ENCODE results near the gene CADM1.

CADM1 gene

DNA sequence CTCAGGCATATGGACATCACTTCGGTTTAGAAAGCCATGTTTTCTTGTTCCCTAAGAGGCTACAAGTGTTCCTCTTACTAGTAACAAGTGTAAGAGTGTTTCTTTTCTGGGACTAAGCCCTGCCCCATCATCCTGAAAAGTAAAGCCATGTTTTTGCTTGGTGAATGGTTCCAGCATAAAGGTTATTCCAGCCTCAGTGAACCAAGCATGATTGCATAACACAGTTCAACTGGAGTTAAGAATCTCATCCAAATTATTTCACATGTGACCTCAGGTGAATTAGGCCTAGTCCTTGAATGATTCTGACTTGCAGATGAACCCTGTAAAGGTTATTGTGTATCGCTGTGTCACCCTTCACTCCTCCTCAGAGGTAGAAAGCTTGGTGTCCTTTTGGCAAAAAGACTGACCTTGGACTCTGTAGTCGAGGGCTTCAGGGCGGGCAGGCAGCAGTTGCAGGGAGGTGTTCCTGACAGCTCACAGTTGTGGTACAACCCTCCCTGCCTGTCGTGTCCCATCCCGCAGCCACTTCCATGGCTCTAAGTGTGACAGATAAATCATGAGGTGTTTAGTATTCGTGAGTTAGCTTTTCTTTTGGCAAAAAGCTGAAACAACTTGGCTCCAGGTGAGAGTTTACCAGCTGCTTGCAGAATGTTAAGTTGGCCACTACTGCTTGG lies 321.8 kb downstream of the CADM1 start:
- Histone ChIP-seq H3K27me3 (ENCODE audit: control insufficient read depth, insufficient read depth, low read length, poor library complexity, severe bottlenecking) (no peaks in the 10 kb centered on the region), H3K27ac (ENCODE audit: insufficient read depth, low read depth, low read length, poor library complexity, severe bottlenecking) (no peak overlapping the region), H3K4me3 (ENCODE audit: insufficient read depth, low read depth, low read length) (no peak overlapping the region), H3K36me3 (ENCODE audit: control insufficient read depth, insufficient read depth, low read length) (no peaks in the 10 kb centered on the region), H3K9me3 (ENCODE audit: control insufficient read depth, low read length) (no peaks in the 10 kb centered on the region), H3K4me1 (ENCODE audit: control insufficient read depth, insufficient read depth, low read length) (peaks cover 6% of the 10 kb centered on the region)
- 95% methylated on average over 7 of the region's 7 CpGs for WGBS, 2 experiments

DNA sequence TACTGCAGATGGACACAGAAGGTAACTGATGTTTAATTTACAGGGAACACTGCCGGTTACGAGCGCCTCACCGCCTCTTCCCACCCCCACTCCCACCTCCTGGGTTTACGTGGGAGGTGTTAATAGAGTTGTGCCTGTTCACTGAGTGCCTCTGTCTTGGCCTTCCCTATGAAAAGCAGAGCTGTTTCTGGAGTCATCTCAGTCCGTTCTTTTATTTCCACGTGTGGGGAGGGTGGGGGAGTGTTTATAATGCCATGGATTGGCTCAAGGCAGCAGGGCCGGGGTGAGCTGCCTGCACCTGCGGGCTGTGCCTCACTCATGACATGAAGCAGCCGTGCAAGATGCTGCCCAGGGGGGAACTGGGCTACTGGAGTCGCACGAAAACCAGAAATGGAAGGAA lies 322.7 kb downstream of the CADM1 start:
- no peak overlapping the region for H3K4me3 ChIP-seq (ENCODE audit: insufficient read depth, low read depth, low read length)
- no peak overlapping the region for H3K27ac ChIP-seq (ENCODE audit: insufficient read depth, low read depth, low read length, poor library complexity, severe bottlenecking)
- H3K36me3 ChIP-seq (ENCODE audit: control insufficient read depth, insufficient read depth, low read length) = no peaks in the 10 kb centered on the region
- no peaks in the 10 kb centered on the region for H3K27me3 ChIP-seq (ENCODE audit: control insufficient read depth, insufficient read depth, low read length, poor library complexity, severe bottlenecking)
- peaks cover 6% of the 10 kb centered on the region for H3K4me1 ChIP-seq (ENCODE audit: control insufficient read depth, insufficient read depth, low read length)
- 81 to 84% methylated on average over 12 of the region's 12 CpGs for WGBS, 2 experiments
- no peaks in the 10 kb centered on the region for H3K9me3 ChIP-seq (ENCODE audit: control insufficient read depth, low read length)

DNA sequence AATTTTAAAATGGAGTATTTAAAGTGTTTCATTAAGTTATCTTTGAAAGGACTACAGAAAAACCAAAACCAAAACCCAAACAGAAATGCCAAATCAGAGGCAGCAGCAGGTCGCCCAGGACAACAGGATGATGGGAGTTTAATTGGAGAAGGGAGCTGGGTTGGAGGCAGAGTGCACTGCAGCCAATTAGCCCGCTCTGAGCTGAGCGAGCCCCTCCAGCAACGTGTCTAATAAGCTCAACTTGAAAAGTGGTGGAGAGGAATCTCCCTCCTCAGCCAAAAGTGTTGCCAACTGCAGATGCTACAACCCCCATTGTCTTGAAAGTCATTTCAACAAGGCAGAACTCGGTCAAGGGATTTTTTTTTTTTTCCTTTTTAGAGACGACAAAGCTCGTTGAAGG lies 323.9 kb downstream of the CADM1 start:
- H3K4me1 ChIP-seq (ENCODE audit: control insufficient read depth, insufficient read depth, low read length) = peaks cover 6% of the 10 kb centered on the region
- no peak overlapping the region for H3K27ac ChIP-seq (ENCODE audit: insufficient read depth, low read depth, low read length, poor library complexity, severe bottlenecking)
- 86 to 87% methylated on average over 7 of the region's 7 CpGs for WGBS, 2 experiments
- no peaks in the 10 kb centered on the region for H3K36me3 ChIP-seq (ENCODE audit: control insufficient read depth, insufficient read depth, low read length)
- no peaks in the 10 kb centered on the region for H3K27me3 ChIP-seq (ENCODE audit: control insufficient read depth, insufficient read depth, low read length, poor library complexity, severe bottlenecking)
- H3K9me3 ChIP-seq (ENCODE audit: control insufficient read depth, low read length) = no peaks in the 10 kb centered on the region
- H3K4me3 ChIP-seq (ENCODE audit: insufficient read depth, low read depth, low read length) = no peak overlapping the region

DNA sequence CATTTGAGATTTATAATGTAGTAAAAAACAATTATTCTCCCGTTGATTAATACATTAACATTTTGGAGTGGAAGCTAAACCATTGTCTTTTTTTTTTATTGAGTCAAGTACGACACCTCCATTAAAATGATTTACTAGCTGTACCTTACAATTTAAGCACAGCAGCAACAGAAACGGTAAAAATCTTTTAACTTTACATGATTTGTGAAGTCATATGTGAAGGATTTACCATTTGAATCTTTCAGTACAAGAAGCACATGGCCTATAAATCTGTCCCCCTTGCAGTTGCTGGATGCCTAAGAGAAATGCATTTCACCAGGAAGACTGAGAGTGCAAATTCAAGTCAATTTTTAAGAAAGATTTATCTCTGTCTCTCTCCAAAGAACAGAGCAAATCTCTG lies 324.6 kb downstream of the CADM1 start:
- 89 to 100% methylated on average over 3 of the region's 3 CpGs for WGBS, 2 experiments
- no peaks in the 10 kb centered on the region for H3K9me3 ChIP-seq (ENCODE audit: control insufficient read depth, low read length)
- no peak overlapping the region for H3K27ac ChIP-seq (ENCODE audit: insufficient read depth, low read depth, low read length, poor library complexity, severe bottlenecking)
- H3K4me3 ChIP-seq (ENCODE audit: insufficient read depth, low read depth, low read length) = no peak overlapping the region
- H3K36me3 ChIP-seq (ENCODE audit: control insufficient read depth, insufficient read depth, low read length) = no peaks in the 10 kb centered on the region
- H3K4me1 ChIP-seq (ENCODE audit: control insufficient read depth, insufficient read depth, low read length) = peaks cover 6% of the 10 kb centered on the region
- H3K27me3 ChIP-seq (ENCODE audit: control insufficient read depth, insufficient read depth, low read length, poor library complexity, severe bottlenecking) = no peaks in the 10 kb centered on the region

DNA sequence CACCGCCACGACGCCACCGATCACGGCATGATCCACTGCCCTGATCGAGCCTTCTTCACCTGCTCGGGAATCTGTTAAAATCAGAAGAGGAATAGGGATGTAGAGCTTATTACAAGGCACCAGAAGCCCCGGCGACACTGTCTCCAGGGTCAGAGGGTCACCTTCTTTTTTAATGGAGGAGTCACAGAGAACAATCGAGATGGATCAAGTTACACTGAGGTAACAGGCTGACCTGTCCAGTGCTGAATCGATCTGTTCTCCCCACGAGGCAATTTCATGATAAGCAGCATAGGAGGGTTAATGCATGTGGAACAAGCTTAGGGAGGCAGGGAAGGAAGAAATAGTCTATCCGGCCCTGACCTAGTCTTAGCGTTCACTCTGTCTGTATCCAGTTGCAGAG lies 325.5 kb downstream of the CADM1 start:
- H3K4me3 ChIP-seq (ENCODE audit: insufficient read depth, low read depth, low read length) = no peak overlapping the region
- H3K4me1 ChIP-seq (ENCODE audit: control insufficient read depth, insufficient read depth, low read length) = peaks cover 6% of the 10 kb centered on the region
- H3K9me3 ChIP-seq (ENCODE audit: control insufficient read depth, low read length) = no peaks in the 10 kb centered on the region
- H3K36me3 ChIP-seq (ENCODE audit: control insufficient read depth, insufficient read depth, low read length) = no peaks in the 10 kb centered on the region
- H3K27ac ChIP-seq (ENCODE audit: insufficient read depth, low read depth, low read length, poor library complexity, severe bottlenecking) = no peak overlapping the region
- H3K27me3 ChIP-seq (ENCODE audit: control insufficient read depth, insufficient read depth, low read length, poor library complexity, severe bottlenecking) = no peaks in the 10 kb centered on the region
- WGBS, 2 experiments = 90 to 92% methylated on average over 14 of the region's 14 CpGs

DNA sequence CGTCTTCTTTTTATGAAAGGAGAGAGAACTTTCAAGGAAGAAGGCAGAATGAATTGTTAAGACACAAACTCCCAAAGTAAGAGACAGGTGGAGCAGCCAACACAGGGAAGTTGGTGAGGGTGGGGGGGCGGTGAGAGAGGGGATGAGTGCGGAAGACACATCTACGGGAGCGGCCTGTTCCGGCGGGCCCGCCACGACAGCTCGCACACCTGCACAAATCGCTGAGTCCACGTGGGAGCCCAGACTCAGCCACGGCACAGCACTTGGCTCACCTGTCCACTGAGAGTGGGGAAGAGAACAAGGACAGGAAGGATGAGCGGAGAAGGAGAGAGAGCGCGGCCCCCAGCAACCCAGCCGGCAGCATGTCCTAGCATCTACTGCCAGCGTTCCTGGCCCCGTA lies 331.1 kb downstream of the CADM1 start:
- Histone ChIP-seq H3K36me3 (ENCODE audit: control insufficient read depth, insufficient read depth, low read length) (no peaks in the 10 kb centered on the region), H3K27me3 (ENCODE audit: control insufficient read depth, insufficient read depth, low read length, poor library complexity, severe bottlenecking) (no peaks in the 10 kb centered on the region), H3K4me3 (ENCODE audit: insufficient read depth, low read depth, low read length) (no peak overlapping the region), H3K9me3 (ENCODE audit: control insufficient read depth, low read length) (no peaks in the 10 kb centered on the region), H3K27ac (ENCODE audit: insufficient read depth, low read depth, low read length, poor library complexity, severe bottlenecking) (no peak overlapping the region), H3K4me1 (ENCODE audit: control insufficient read depth, insufficient read depth, low read length) (no peaks in the 10 kb centered on the region)
- 91 to 92% methylated on average over 19 of the region's 19 CpGs for WGBS, 2 experiments

DNA sequence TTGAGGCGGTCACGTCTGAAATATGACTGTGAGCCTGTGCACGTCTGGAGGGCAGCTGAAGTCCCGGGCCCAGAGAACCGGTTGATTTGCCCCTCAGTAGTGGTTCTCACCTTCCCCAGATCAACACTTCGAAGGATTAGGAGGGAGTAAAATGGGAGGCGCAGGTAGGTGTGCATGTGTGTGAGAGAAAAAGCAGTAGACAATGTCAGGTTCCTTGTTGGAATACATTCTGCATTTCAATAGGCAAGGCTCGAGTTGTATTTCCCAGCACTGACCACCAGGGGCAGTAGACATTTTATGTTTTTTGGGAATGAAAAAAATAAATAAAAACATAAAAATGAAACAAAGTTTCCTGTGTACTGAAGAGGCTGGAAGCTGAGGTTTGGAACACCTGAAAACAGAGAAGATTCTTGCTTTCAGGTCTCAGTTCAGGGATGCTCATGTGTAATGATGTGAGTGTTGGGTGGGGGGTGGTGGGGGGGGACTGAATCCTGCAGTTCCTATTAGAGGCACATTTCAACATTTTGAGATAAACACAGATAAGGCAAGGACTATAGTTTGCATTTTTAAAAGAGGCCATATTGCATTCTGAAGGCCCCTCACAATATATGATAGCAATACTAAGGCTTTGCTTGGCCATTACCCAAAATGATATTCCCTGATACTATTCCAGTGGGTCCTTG lies 333.9 kb downstream of the CADM1 start:
- Histone ChIP-seq H3K4me1 (ENCODE audit: control insufficient read depth, insufficient read depth, low read length) (no peaks in the 10 kb centered on the region), H3K27ac (ENCODE audit: insufficient read depth, low read depth, low read length, poor library complexity, severe bottlenecking) (no peak overlapping the region), H3K27me3 (ENCODE audit: control insufficient read depth, insufficient read depth, low read length, poor library complexity, severe bottlenecking) (peaks cover 3% of the 10 kb centered on the region), H3K9me3 (ENCODE audit: control insufficient read depth, low read length) (no peaks in the 10 kb centered on the region), H3K36me3 (ENCODE audit: control insufficient read depth, insufficient read depth, low read length) (no peaks in the 10 kb centered on the region), H3K4me3 (ENCODE audit: insufficient read depth, low read depth, low read length) (no peak overlapping the region)
- WGBS, 2 experiments = 60 to 66% methylated on average over 8 of the region's 8 CpGs

DNA sequence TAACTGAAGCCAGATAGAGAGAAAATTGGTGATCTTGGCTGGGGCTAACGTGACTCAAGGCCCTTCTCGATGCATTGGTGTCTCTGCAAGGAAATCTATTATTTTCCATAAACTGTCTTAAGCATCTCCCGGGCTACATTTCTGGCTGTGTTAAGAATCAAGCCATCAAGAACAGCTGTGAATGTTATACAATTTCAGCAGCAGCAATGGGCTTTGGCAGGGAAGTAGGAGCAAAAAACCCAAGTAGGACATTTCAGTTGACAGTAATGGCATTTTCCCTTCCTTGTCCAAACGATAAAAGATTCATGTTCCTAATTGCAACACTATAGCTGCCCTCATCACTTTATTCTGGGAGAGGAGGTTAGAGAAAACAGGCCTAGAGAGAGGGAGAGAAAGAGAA lies 335.0 kb downstream of the CADM1 start:
- H3K36me3 ChIP-seq (ENCODE audit: control insufficient read depth, insufficient read depth, low read length) = no peaks in the 10 kb centered on the region
- no peak overlapping the region for H3K4me3 ChIP-seq (ENCODE audit: insufficient read depth, low read depth, low read length)
- H3K9me3 ChIP-seq (ENCODE audit: control insufficient read depth, low read length) = no peaks in the 10 kb centered on the region
- H3K4me1 ChIP-seq (ENCODE audit: control insufficient read depth, insufficient read depth, low read length) = peaks cover 4% of the 10 kb centered on the region
- peaks cover 5% of the 10 kb centered on the region for H3K27me3 ChIP-seq (ENCODE audit: control insufficient read depth, insufficient read depth, low read length, poor library complexity, severe bottlenecking)
- H3K27ac ChIP-seq (ENCODE audit: insufficient read depth, low read depth, low read length, poor library complexity, severe bottlenecking) = no peak overlapping the region
- 85 to 91% methylated on average over 3 to 4 of the region's 4 CpGs for WGBS, 2 experiments

DNA sequence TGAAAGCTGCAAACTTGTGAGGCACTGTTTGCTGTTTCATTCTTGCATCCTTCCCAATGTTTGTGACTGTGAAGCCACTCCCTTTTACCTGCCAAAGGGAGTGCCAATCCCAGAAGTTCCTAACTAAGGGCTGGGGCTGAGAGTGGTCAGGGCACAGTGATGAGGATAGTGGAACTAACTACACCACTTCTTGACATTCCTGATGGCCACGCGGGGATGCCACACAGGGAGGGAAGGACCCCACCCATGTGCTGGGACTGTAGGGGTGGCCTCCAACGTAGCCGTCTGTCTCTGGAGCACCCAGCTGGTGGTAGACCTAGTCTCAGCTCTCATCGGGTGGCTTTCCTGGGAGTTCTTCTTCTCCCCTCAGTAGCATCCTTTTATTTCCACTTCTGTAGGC lies 335.5 kb downstream of the CADM1 start:
- 83 to 84% methylated on average over 5 of the region's 5 CpGs for WGBS, 2 experiments

DNA sequence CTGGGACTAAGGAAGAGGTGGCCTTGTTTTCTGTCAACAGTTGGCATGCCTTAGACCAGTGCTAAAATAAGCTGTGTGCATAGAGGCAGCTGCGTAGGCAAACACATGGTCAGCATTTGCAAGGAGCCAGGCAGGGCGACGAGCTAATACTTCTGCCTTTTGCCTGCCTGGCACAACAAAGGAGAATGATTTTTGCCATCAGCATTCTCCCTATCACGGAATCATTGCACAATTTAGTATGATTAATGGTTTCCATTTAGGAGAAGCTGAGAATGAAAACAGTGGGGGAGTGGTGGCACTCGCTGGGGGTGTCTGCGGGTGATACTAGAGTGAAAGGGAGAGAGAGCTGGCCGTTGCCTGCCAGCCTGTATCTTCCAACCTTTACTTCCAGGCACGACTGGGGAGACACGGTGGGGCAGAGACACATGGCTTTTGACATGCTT lies 336.0 kb downstream of the CADM1 start:
- H3K4me1 ChIP-seq (ENCODE audit: control insufficient read depth, insufficient read depth, low read length) = peaks cover 4% of the 10 kb centered on the region
- H3K4me3 ChIP-seq (ENCODE audit: insufficient read depth, low read depth, low read length) = no peak overlapping the region
- no peaks in the 10 kb centered on the region for H3K36me3 ChIP-seq (ENCODE audit: control insufficient read depth, insufficient read depth, low read length)
- WGBS, 2 experiments = 87 to 90% methylated on average over 9 of the region's 9 CpGs
- no peak overlapping the region for H3K27ac ChIP-seq (ENCODE audit: insufficient read depth, low read depth, low read length, poor library complexity, severe bottlenecking)
- no peaks in the 10 kb centered on the region for H3K9me3 ChIP-seq (ENCODE audit: control insufficient read depth, low read length)
- peaks cover 5% of the 10 kb centered on the region for H3K27me3 ChIP-seq (ENCODE audit: control insufficient read depth, insufficient read depth, low read length, poor library complexity, severe bottlenecking)

More for the DNA sequence above, 335.5 kb downstream of the CADM1 start:
- Histone ChIP-seq H3K27ac (ENCODE audit: insufficient read depth, low read depth, low read length, poor library complexity, severe bottlenecking) (no peak overlapping the region), H3K27me3 (ENCODE audit: control insufficient read depth, insufficient read depth, low read length, poor library complexity, severe bottlenecking) (peaks cover 5% of the 10 kb centered on the region), H3K4me1 (ENCODE audit: control insufficient read depth, insufficient read depth, low read length) (peaks cover 4% of the 10 kb centered on the region), H3K4me3 (ENCODE audit: insufficient read depth, low read depth, low read length) (no peak overlapping the region), H3K9me3 (ENCODE audit: control insufficient read depth, low read length) (no peaks in the 10 kb centered on the region), H3K36me3 (ENCODE audit: control insufficient read depth, insufficient read depth, low read length) (no peaks in the 10 kb centered on the region)
